ENCODE measurements around the gene SMYD3. TPM values are rescaled to one million over a fixed set of nuclear protein-coding genes. Genes with fewer than 3 reads are reported as not detected.

Gene SMYD3
- total RNA-seq, 1 experiment from 2014 or later, result 25.5 TPM

DNA sequence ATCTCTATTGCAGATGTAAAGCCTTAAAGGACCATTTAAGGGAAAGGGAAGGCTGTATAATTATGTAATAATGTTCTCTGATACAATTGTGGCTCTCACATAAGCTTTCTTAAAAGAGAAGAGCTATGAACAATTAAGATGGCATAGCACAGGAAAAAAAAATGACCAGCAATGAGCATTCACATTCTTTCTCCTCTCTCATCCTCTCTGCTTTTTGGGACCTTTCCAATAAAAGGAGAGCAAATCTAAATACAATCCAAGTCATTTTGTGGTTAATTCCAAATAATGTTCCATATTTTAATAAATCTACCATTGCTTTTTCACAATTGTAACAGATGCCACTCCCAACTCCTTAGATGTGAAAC lies 23.5 kb downstream of the SMYD3 start:
- H3K4ac ChIP-seq (ENCODE audit: low read depth, low read length), result no peak overlapping the region
- H2AK5ac ChIP-seq (ENCODE audit: insufficient read length, low read length), result no peak overlapping the region
- no peak overlapping the region for H3K23ac ChIP-seq (ENCODE audit: insufficient read length, low read depth, low read length)
- Mint-ChIP-seq H3K36me3 (ENCODE audit: insufficient read depth in 1 of 3, low read depth in 3 of 3) (no peaks in the 10 kb centered on the region), H3K27me3 (ENCODE audit: low read depth) (no peaks in the 10 kb centered on the region), H3K4me1 (no peaks in the 10 kb centered on the region), H3K9me3 (no peaks in the 10 kb centered on the region), H3K4me3 (no peak overlapping the region), H3K27ac (no peak overlapping the region)
- H4K20me1 ChIP-seq (ENCODE audit: control insufficient read depth, insufficient read depth, insufficient read length), result no peaks in the 10 kb centered on the region
- no peak overlapping the region for H3K4me2 ChIP-seq (ENCODE audit: insufficient read depth, insufficient read length, low read length)
- H2AFZ ChIP-seq (ENCODE audit: low read length), result no peak overlapping the region
- H2BK20ac ChIP-seq (ENCODE audit: low read depth, low read length, poor library complexity, severe bottlenecking), result no peak overlapping the region
- H2BK5ac ChIP-seq (ENCODE audit: insufficient read length, low read length), result no peak overlapping the region
- no peak overlapping the region for H3K27ac ChIP-seq (ENCODE audit: insufficient read length, low read depth, low read length)
- no peak overlapping the region for H2BK12ac ChIP-seq (ENCODE audit: insufficient read length, low read depth, low read length)
- H3K9ac ChIP-seq (ENCODE audit: extremely low read depth, insufficient read length, low read length), result no peak overlapping the region
- H4K91ac ChIP-seq (ENCODE audit: insufficient read length, low read depth, low read length), result no peak overlapping the region
- H2BK15ac ChIP-seq (ENCODE audit: low read depth, low read length), result no peak overlapping the region
- no peaks in the 10 kb centered on the region for H3K23me2 ChIP-seq (ENCODE audit: insufficient read length, low read depth, low read length, poor library complexity, severe bottlenecking)
- H3K27me3 ChIP-seq (ENCODE audit: insufficient read depth, low read length), result no peaks in the 10 kb centered on the region
- H3K14ac ChIP-seq (ENCODE audit: insufficient read depth, low read length), result no peak overlapping the region
- no peaks in the 10 kb centered on the region for H3K79me2 ChIP-seq (ENCODE audit: insufficient read depth, low read length)
- H3K18ac ChIP-seq (ENCODE audit: insufficient read length, low read depth, low read length), result no peak overlapping the region
- TF ChIP-seq, protein P1, sequence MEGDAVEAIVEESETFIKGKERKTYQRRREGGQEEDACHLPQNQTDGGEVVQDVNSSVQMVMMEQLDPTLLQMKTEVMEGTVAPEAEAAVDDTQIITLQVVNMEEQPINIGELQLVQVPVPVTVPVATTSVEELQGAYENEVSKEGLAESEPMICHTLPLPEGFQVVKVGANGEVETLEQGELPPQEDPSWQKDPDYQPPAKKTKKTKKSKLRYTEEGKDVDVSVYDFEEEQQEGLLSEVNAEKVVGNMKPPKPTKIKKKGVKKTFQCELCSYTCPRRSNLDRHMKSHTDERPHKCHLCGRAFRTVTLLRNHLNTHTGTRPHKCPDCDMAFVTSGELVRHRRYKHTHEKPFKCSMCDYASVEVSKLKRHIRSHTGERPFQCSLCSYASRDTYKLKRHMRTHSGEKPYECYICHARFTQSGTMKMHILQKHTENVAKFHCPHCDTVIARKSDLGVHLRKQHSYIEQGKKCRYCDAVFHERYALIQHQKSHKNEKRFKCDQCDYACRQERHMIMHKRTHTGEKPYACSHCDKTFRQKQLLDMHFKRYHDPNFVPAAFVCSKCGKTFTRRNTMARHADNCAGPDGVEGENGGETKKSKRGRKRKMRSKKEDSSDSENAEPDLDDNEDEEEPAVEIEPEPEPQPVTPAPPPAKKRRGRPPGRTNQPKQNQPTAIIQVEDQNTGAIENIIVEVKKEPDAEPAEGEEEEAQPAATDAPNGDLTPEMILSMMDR (conservative IDR thresholded peaks at IDR 0.05), result no peak
- no peak overlapping the region for H3T11ph ChIP-seq (ENCODE audit: low read length)
- H3K56ac ChIP-seq (ENCODE audit: insufficient read length, low read depth, low read length), result no peak overlapping the region
- no peaks in the 10 kb centered on the region for H3K4me1 ChIP-seq (ENCODE audit: insufficient read depth, low read length)
- H2BK120ac ChIP-seq (ENCODE audit: low read depth, low read length, poor library complexity, severe bottlenecking), result no peak overlapping the region
- H3K9me3 ChIP-seq (ENCODE audit: control insufficient read depth, low read depth, low read length), result no peaks in the 10 kb centered on the region
- no peak overlapping the region for H4K8ac ChIP-seq (replicated peaks; ENCODE audit: insufficient read length, low read depth, low read length)
- H4K5ac ChIP-seq (ENCODE audit: insufficient read length, low read depth, low read length), result no peak overlapping the region
- no peaks in the 10 kb centered on the region for H3K79me1 ChIP-seq (ENCODE audit: insufficient read depth, low read depth, low read length, poor library complexity, severe bottlenecking)
- no peak for DNase-seq

Measured in H9 (cell line).